HG02798 (cell line): Measurements from ENCODE around the gene CALR.
"Not testable (repeated sequence)": the region's sequence is repeated elsewhere in the genome, so short reads cannot be mapped to it uniquely, and the experiment has no call there.

ENCODE experiments used
- ATAC-seq: cut with Tn5 transposase; IDR thresholded peaks from one replicate; pipeline ENCODE4 v1.9.1; 2021; ENCODE audit warnings: mild to moderate bottlenecking; ENCODE audit not compliant: unreplicated experiment, poor library complexity

Gene CALR

GRCh38 chr19:12949363-12950283 is 11.2 kb downstream of the CALR start:
- no peak for ATAC-seq

- not testable (repeated sequence) for ATAC-seq
Observed at GRCh38 chr19:12952050-12952449, 13.6 kb downstream of the CALR start.

GRCh38 chr19:12952488-12953137 is 14.2 kb downstream of the CALR start:
- no peak for ATAC-seq

GRCh38 chr19:12953138-12953798 is 14.9 kb downstream of the CALR start:
- no peak for ATAC-seq

- ATAC-seq, result no peak
Observed at GRCh38 chr19:12953799-12954611, 15.6 kb downstream of the CALR start.

GRCh38 chr19:12954612-12954962 is 16.2 kb downstream of the CALR start:
- no peak for ATAC-seq

GRCh38 chr19:12955575-12955974 is 17.2 kb downstream of the CALR start:
- ATAC-seq, result not testable (repeated sequence)

GRCh38 chr19:12955996-12956395 is 17.6 kb downstream of the CALR start:
- ATAC-seq, result no peak

- ATAC-seq, result peak; percentile 76
Observed at GRCh38 chr19:12956446-12957388, 18.3 kb downstream of the CALR start, which contains the start of gene GADD45GIP1. GADD45GIP1 (minus strand) TSS chr19:12957223; CDS start chr19:12957212, 11 bp downstream.

- ATAC-seq, result not testable (repeated sequence)
Observed at GRCh38 chr19:12957389-12957952, 19.1 kb downstream of the CALR start.

- no peak for ATAC-seq
Observed at GRCh38 chr19:12959481-12959880, 21.1 kb downstream of the CALR start.

- peak; percentile 77 for ATAC-seq
Observed at GRCh38 chr19:12965017-12965811, 26.8 kb downstream of the CALR start.

GRCh38 chr19:12965812-12966135 is 27.4 kb downstream of the CALR start:
- ATAC-seq, result no peak

GRCh38 chr19:12967907-12968306 is 29.5 kb downstream of the CALR start:
- no peak for ATAC-seq

GRCh38 chr19:12969292-12969988 is 31.0 kb downstream of the CALR start, which contains the start of gene DAND5:
DAND5 (plus strand) TSS chr19:12969576; CDS start chr19:12969661, 85 bp downstream.
- no peak for ATAC-seq

- ATAC-seq, result no peak
Observed at GRCh38 chr19:12970070-12970820, 31.8 kb downstream of the CALR start.

GRCh38 chr19:12973236-12973635 is 34.8 kb downstream of the CALR start:
- ATAC-seq, result no peak
